PC-9 (cell line): ENCODE data around the gene SUPT3H.

Source experiments
- CTCF ChIP-seq: fragments of 200-600 bp; sonication (generic); conservative IDR thresholded peaks from 2 replicates; pipeline ENCODE4 v1.6.1; 2017; ENCODE audit warnings: mixed run types, antibody characterized with exemption, mild to moderate bottlenecking, moderate library complexity
- EZH2 ChIP-seq: fragments of 200-600 bp; sonication (generic); IDR thresholded peaks from 2 replicates; pipeline ENCODE4 v1.8.0; 2017; ENCODE audit warnings: antibody characterized with exemption, low read depth

DNA sequence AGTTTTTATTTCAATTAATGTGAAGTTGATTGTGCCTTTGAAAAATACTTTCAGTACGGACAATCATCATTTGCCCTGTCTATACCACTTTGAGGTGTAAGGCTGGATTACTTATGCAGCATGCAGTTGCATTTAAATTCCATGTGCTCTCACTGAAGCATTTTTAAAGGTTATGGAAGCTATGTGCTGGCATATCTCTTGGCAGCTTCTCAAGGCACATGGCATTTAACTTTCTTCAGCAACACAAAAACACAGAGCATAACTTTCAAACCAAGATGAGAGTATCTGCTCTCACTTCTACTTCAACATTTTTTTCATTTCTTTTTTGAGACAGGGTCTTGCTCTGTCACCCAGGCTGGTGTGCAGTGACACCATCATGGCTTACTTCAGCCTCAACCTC, 410.3 kb downstream of the SUPT3H start:
- TF ChIP-seq CTCF (no peak), EZH2 (no peak)
